OCI-LY3 (cell line): ENCODE data around the gene LRFN2.

Experiments
- H2AFZ ChIP-seq: fragments of 200-600, 300-600 bp; shearing (Covaris generic); 2 replicates; pipeline ENCODE4 v1.6.0; 2014; ENCODE audit warnings: antibody characterized with exemption, low read depth, low read length
- H3K27ac ChIP-seq: fragments of 200-600, 300-600 bp; sonication (generic); 2 replicates; pipeline ENCODE4 v1.5.1; 2014; ENCODE audit warnings: mild to moderate bottlenecking, low read length, moderate library complexity, mixed read lengths
- H3K27me3 ChIP-seq: fragments of 200-600, 300-600 bp; sonication (generic); 2 replicates; pipeline ENCODE4 v1.6.1; 2014; ENCODE audit warnings: low read depth, low read length, mixed read lengths
- H3K36me3 ChIP-seq: fragments of 200-600, 300-600 bp; sonication (generic); replicated peaks from 2 replicates; pipeline ENCODE3; 2014; ENCODE audit warnings: low read depth, low read length, mixed read lengths
- H3K4me1 ChIP-seq: fragments of 300-600, 200-600 bp; sonication (generic); 2 replicates; pipeline ENCODE4 v1.6.1; 2014; ENCODE audit warnings: low read length, mixed read lengths
- H3K4me2 ChIP-seq: fragments of 200-600, 300-600 bp; sonication (generic); 2 replicates; pipeline ENCODE4 v1.6.1; 2014; ENCODE audit warnings: low read length, mixed read lengths
- H3K4me3 ChIP-seq: fragments of 300-600, 200-600 bp; sonication (generic); 2 replicates; pipeline ENCODE4 v1.5.1; 2014; ENCODE audit warnings: antibody characterized with exemption, mild to moderate bottlenecking, low read length, moderate library complexity
- H3K79me2 ChIP-seq: fragments of 300-600, 200-600 bp; shearing (Covaris generic); 2 replicates; pipeline ENCODE4 v1.6.1; 2014; ENCODE audit warnings: mild to moderate bottlenecking, low read length, mixed read lengths
- H3K9ac ChIP-seq: fragments of 300-600, 200-600 bp; shearing (Covaris generic); 2 replicates; pipeline ENCODE4 v1.6.0; 2014; ENCODE audit warnings: mild to moderate bottlenecking, low read length, moderate library complexity
- H3K9me3 ChIP-seq: fragments of 200-600, 300-600 bp; shearing (Covaris generic); 2 replicates; pipeline ENCODE4 v1.6.1; 2014; ENCODE audit warnings: low read length, mixed read lengths; ENCODE audit not compliant: insufficient read depth
- H4K20me1 ChIP-seq: fragments of 200-600, 300-600 bp; sonication (generic); 2 replicates; pipeline ENCODE4 v1.6.1; 2016; ENCODE audit warnings: low read length, mixed read lengths; ENCODE audit not compliant: insufficient read depth
- CTCF ChIP-seq: fragments of 200-600, 300-600 bp; sonication (generic); IDR thresholded peaks from 2 replicates; pipeline ENCODE4 v1.5.1; 2014; ENCODE audit warnings: antibody characterized with exemption, low read length, low read depth
- EZH2phosphoT487 ChIP-seq: fragments of 200-600 bp; shearing (Covaris generic); IDR thresholded peaks from 2 replicates; pipeline ENCODE4 v1.6.1; 2018; ENCODE audit warnings: antibody characterized with exemption, mixed run types, low read depth

The LRFN2 gene

DNA sequence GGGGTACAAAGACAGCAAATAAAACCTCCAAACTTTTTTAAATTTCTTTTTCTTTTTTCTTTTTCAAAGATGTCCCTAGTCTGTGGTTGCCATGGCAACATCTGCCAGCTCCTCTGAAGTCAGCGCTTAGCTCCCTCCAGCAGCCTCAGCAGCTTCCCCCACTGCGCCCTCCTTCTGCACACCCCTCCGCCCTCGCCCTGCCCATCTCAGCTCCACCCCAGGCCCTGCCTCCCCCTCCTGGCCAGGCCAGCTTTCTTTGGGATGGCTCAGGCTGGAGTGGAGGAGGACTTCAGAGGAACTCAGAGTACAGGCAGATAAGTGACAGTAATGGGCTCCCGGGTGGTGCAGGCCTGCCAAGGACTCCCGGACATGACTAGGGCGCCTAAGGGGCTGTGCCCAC, 104.6 kb downstream of the LRFN2 start:
- no peak overlapping the region for H3K27ac ChIP-seq
- TF ChIP-seq CTCF, result no peak
- no peak for TF ChIP-seq EZH2phosphoT487
- H3K4me3 ChIP-seq, result no peak overlapping the region
- no peaks in the 10 kb centered on the region for H4K20me1 ChIP-seq
- H3K36me3 ChIP-seq, result no peaks in the 10 kb centered on the region
- H3K79me2 ChIP-seq, result no peaks in the 10 kb centered on the region
- H3K27me3 ChIP-seq, result peaks cover 32% of the 10 kb centered on the region
- no peak overlapping the region for H2AFZ ChIP-seq
- no peak overlapping the region for H3K9ac ChIP-seq
- no peaks in the 10 kb centered on the region for H3K9me3 ChIP-seq
- no peak overlapping the region for H3K4me2 ChIP-seq
- H3K4me1 ChIP-seq, result no peaks in the 10 kb centered on the region

DNA sequence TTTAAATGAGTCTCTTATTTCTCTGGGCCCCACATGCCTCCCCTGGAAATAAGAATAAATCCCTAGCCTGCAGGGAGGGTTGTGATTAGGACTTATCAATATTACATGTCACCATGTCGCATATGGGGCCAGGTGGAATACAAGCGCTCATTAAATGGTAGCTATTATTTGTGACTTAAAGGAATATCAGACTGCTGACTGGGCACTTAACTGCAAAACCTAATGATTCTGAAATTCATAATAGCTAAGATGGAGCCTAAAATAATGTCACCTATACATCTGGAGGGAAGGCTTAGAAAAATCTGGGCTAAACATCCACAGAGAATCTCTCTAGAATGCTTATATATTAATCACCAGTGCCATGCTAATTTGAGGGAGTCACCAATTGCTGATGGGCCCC, 106.5 kb downstream of the LRFN2 start:
- Histone ChIP-seq H3K36me3 (no peaks in the 10 kb centered on the region), H3K27me3 (peaks cover 22% of the 10 kb centered on the region), H3K4me3 (no peak overlapping the region), H3K4me2 (no peak overlapping the region), H4K20me1 (no peaks in the 10 kb centered on the region), H3K9ac (no peak overlapping the region), H2AFZ (no peak overlapping the region), H3K4me1 (no peaks in the 10 kb centered on the region), H3K9me3 (no peaks in the 10 kb centered on the region), H3K27ac (no peak overlapping the region), H3K79me2 (no peaks in the 10 kb centered on the region)
- no peak for TF ChIP-seq EZH2phosphoT487

DNA sequence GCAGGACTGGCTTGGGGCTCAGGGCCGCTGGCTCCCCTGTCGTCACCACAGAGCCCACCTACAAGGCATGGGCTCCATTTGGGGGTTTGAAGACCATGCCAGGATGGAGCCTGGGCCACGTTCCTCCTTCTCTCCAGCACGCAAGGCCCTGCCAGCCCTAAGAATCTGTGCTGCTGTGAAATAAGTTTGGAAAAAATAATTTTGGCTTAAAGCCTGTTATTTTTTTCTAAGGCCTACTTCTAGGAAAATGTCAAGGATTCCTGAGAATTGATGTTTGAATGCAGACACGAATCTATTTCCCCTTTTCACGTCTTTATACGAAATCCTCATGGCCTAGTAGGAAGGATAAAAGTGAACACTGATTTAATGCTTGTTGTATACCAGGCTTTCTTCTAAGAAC, 107.5 kb downstream of the LRFN2 start:
- no peaks in the 10 kb centered on the region for H3K9me3 ChIP-seq
- no peak overlapping the region for H3K9ac ChIP-seq
- H3K4me2 ChIP-seq, result no peak overlapping the region
- H4K20me1 ChIP-seq, result no peaks in the 10 kb centered on the region
- no peaks in the 10 kb centered on the region for H3K36me3 ChIP-seq
- H3K4me1 ChIP-seq, result no peaks in the 10 kb centered on the region
- H2AFZ ChIP-seq, result no peak overlapping the region
- peaks cover 22% of the 10 kb centered on the region; the same call in 1 of the 2 replicates for H3K27me3 ChIP-seq
- no peak overlapping the region for H3K27ac ChIP-seq
- no peak overlapping the region for H3K4me3 ChIP-seq
- no peaks in the 10 kb centered on the region for H3K79me2 ChIP-seq
- no peak for TF ChIP-seq EZH2phosphoT487
- TF ChIP-seq CTCF, result no peak

- no peak overlapping the region for H3K4me3 ChIP-seq
- H3K4me2 ChIP-seq, result no peak overlapping the region
- H3K9me3 ChIP-seq, result no peaks in the 10 kb centered on the region
- H3K27me3 ChIP-seq, result peaks cover 31% of the 10 kb centered on the region
- H4K20me1 ChIP-seq, result no peaks in the 10 kb centered on the region; the same call in 1 of the 2 replicates
- H3K36me3 ChIP-seq, result no peaks in the 10 kb centered on the region
- no peaks in the 10 kb centered on the region for H3K4me1 ChIP-seq
- H3K27ac ChIP-seq, result no peak overlapping the region
- H2AFZ ChIP-seq, result no peak overlapping the region
- TF ChIP-seq EZH2phosphoT487, result no peak
- no peak for TF ChIP-seq CTCF
- H3K9ac ChIP-seq, result no peak overlapping the region
- H3K79me2 ChIP-seq, result no peaks in the 10 kb centered on the region
These were observed 109.7 kb downstream of the LRFN2 start for GRCh38 chr6:40477246-40478126.
